Measurements from ENCODE around the gene DYNC1LI1. TPM values are rescaled to one million over a fixed set of nuclear protein-coding genes. Genes with fewer than 3 reads are reported as not detected.

The DYNC1LI1 gene
- 51.5 and 61.7 TPM in 2 replicates for total RNA-seq (2014; rRNA removed; shearing (Covaris generic))

DNA sequence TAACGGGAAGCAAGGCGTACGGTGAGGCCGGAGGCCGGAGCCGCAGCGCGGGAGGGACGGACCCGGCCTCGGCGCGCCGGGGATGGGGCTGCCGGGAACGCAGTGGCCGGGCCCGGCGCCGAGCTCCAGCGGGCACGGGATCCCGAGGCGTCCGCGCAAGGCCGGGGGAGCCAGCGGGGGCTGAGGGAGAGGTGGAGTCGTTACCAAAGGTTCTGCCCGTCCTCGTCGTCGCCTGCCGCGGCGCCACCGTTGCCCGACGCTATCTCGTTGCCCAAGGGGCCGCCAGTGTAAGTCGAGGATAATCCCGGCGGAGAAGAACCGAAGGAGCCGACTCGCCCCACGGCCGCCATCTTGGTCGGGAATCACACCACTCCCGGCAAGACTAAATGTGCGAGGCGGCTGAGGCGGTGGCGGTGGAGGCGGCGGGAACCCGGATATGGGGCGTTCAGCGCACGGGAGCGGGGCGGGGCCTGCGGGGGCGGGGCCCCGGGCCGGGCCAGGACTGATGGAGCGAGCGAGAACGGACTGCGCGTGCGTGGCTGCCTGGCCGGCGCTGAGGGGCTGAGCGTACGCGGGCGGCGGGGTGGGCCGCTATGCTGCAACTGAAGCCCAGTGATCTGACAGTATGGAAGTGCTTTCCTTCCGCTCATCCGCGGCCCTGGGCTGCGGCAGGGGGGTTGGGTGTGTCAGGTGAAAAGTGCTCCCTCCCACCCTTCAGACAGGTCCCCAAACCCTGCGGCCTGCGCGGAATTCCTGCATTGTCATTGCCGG lies at the start of gene DYNC1LI1:
DYNC1LI1 (minus strand) TSS at position 438 of the 771 bp plus-strand sequence; CDS start at position 350, 88 bp downstream.

DNA sequence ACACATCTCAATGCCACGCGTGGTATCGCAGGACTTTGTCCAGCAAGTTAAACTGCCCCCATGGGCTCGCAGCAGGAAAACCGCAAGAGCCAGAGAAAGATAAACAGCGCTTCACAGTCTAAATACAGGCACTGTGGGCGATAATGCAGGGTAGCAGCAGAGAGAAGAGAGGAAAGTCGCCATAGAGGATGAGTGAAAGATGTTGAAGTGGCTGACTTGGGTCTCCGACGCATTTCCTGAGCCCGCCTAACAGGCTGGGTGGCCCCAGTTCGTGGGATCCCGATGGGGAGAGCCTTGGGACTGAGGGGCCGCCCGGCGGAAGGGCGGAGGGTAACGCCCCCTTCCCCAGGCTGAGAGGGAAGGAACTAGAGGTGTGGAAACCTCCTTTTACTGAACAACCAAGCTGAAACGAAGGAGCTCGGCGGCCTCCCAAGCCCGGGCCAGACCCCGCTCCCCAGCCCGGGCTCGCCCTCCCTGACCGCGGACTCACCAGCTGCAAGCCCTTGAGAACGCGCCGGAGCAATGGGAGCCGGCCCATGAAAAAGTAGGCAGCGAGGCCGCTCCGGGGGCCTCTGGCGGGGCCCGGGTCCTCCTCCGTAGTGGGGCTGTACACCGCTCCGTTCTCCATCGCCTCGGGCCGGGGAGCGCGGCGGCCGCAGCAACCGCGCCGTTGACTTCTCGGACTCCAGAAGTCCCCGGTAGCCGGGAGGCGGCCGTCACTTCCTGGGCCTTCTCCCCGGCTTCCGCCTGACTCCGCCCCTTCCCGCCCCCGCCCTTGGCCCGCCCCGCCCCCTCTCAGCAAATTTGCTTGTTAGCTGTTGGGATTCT lies 68.3 kb downstream of the DYNC1LI1 start, which contains the start of gene CMTM6:
CMTM6 (minus strand) TSS at position 735 of the 828 bp plus-strand sequence; CDS start at position 628, 107 bp downstream.

Small RNA genes lying within 50 kb of the gene (small RNA-seq; reads per million reads assigned to genes)
- not detected for gene MIR548AY

Other genes starting within 250 kb of the DYNC1LI1 start
- 106 and 147 TPM in 2 replicates for gene CMTM7, start 179.0 kb downstream of the DYNC1LI1 start, total RNA-seq (2014; rRNA removed; shearing (Covaris generic))
- 45.9 and 53.3 TPM in 2 replicates for gene CMTM6, start 68.0 kb downstream of the DYNC1LI1 start, total RNA-seq (2014; rRNA removed; shearing (Covaris generic))
- gene CNOT10, start 114.3 kb upstream of the DYNC1LI1 start, total RNA-seq (2014; rRNA removed; shearing (Covaris generic)): 48.0 and 50.5 TPM in 2 replicates
- gene TRIM71, start 247.1 kb upstream of the DYNC1LI1 start, total RNA-seq (2014; rRNA removed; shearing (Covaris generic)): not detected in 2 replicates